Esophagus (tissue), 2 donors: ENCODE results near the gene MTOR. TPM values are rescaled to one million over a fixed set of nuclear protein-coding genes. Genes with fewer than 3 reads are reported as not detected.

Source experiments
- H3K27ac ChIP-seq, 2 donors: one replicate each; pipeline ENCODE4 v1.5.1; 2013; ENCODE audit warnings: low read depth in 2 of 2, mild to moderate bottlenecking in 2 of 2, inconsistent platforms in 1 of 2, low read length in 1 of 2, moderate library complexity in 1 of 2
- H3K27me3 ChIP-seq, 2 donors: one replicate each; pipeline ENCODE4 v1.6.1; 2013; ENCODE audit warnings: low read length in 2 of 2, control low read depth in 1 of 2, mild to moderate bottlenecking in 1 of 2; ENCODE audit not compliant: insufficient read depth in 2 of 2, control insufficient read depth in 1 of 2
- H3K36me3 ChIP-seq, 2 donors: one replicate each; pipeline ENCODE4 v1.6.1; 2013; ENCODE audit warnings: low read length in 1 of 2; ENCODE audit not compliant: control insufficient read depth in 2 of 2, insufficient read depth in 2 of 2
- H3K4me1 ChIP-seq, 2 donors: one replicate each; pipeline ENCODE4 v1.6.1; 2013; ENCODE audit warnings: low read length in 1 of 2; ENCODE audit not compliant: control insufficient read depth in 2 of 2, insufficient read depth in 2 of 2
- H3K4me3 ChIP-seq, 2 donors: one replicate each; pipeline ENCODE4 v1.5.1; 2013; ENCODE audit warnings: low read length in 2 of 2, mild to moderate bottlenecking in 2 of 2, low read depth in 1 of 2, moderate library complexity in 1 of 2
- H3K9me3 ChIP-seq, 2 donors: one replicate each; pipeline ENCODE4 v1.6.1; 2013; ENCODE audit warnings: mild to moderate bottlenecking in 2 of 2, low read depth in 1 of 2, low read length in 1 of 2, moderate library complexity in 1 of 2; ENCODE audit not compliant: control insufficient read depth in 2 of 2, insufficient read depth in 1 of 2
- WGBS, 2 donors: extraction: QIAGEN DNeasy Blood & Tissue Kit; methylation state at CpG; one replicate each; pipeline ENCODE4 v1.1.7; 2013; 5-methylcytosine and 5-hydroxymethylcytosine counted together
- polyA plus RNA-seq, 2 donors: library from polyadenylated mRNA; stranded (reverse); fragments of 200-250 nt; gene quantifications; one replicate each; pipeline ENCODE4 v1.2.3, GENCODE V29; 2013
- donor health status: healthy with polysubstance abuse.
- donor health status: Bipolar disorder and iron deficiency.

Gene MTOR
- polyA plus RNA-seq, 2 donors = 16.0 to 17.7 TPM

- Histone ChIP-seq H3K36me3 (peaks cover 5 to 11% of the 10 kb centered on the region in 2 donors), H3K4me1 (peaks cover 0 to 2% of the 10 kb centered on the region in 2 donors), H3K27ac (no peak overlapping the region), H3K4me3 (no peak overlapping the region), H3K9me3 (no peaks in the 10 kb centered on the region), H3K27me3 (no peaks in the 10 kb centered on the region)
- 88 to 96% methylated on average over 6 of the region's 6 CpGs for WGBS, 2 donors
Measured at GRCh38 chr1:11283151-11283550, 20.8 kb upstream of the MTOR start.

GRCh38 chr1:11281518-11282331 lies 19.4 kb upstream of the MTOR start:
- Histone ChIP-seq H3K4me1 (peaks cover 0 to 2% of the 10 kb centered on the region in 2 donors), H3K27ac (peak overlapping the region in 1 of 2 donors; percentile 15), H3K27me3 (no peaks in the 10 kb centered on the region), H3K9me3 (no peaks in the 10 kb centered on the region), H3K4me3 (no peak overlapping the region), H3K36me3 (peaks cover 5 to 8% of the 10 kb centered on the region in 2 donors)
- 30 to 46% methylated on average over 8 of the region's 8 CpGs for WGBS, 2 donors

GRCh38 chr1:11280719-11281376 lies 18.5 kb upstream of the MTOR start:
- Histone ChIP-seq H3K4me3 (no peak overlapping the region), H3K27me3 (no peaks in the 10 kb centered on the region), H3K36me3 (peaks cover 5 to 6% of the 10 kb centered on the region in 2 donors), H3K4me1 (peaks cover 0 to 2% of the 10 kb centered on the region in 2 donors), H3K27ac (no peak overlapping the region), H3K9me3 (no peaks in the 10 kb centered on the region)
- WGBS, 2 donors = 74 to 80% methylated on average over 4 of the region's 4 CpGs

GRCh38 chr1:11279630-11280029 lies 17.3 kb upstream of the MTOR start:
- Histone ChIP-seq H3K9me3 (no peaks in the 10 kb centered on the region), H3K27ac (no peak overlapping the region), H3K4me1 (peaks cover 2 to 4% of the 10 kb centered on the region in 2 donors), H3K4me3 (no peak overlapping the region), H3K36me3 (peaks cover 0 to 2% of the 10 kb centered on the region in 2 donors), H3K27me3 (no peaks in the 10 kb centered on the region)
- 93 to 100% methylated on average over 1 of the region's 1 CpG for WGBS, 2 donors

- Histone ChIP-seq H3K27ac (no peak overlapping the region), H3K27me3 (no peaks in the 10 kb centered on the region), H3K4me3 (no peak overlapping the region), H3K36me3 (peaks cover 0 to 2% of the 10 kb centered on the region in 2 donors), H3K4me1 (peaks cover 2 to 4% of the 10 kb centered on the region in 2 donors), H3K9me3 (no peaks in the 10 kb centered on the region)
- WGBS, 2 donors = 88 to 89% methylated on average over 5 of the region's 5 CpGs
Measured at GRCh38 chr1:11279152-11279551, 16.8 kb upstream of the MTOR start.

GRCh38 chr1:11273595-11274234 lies 11.4 kb upstream of the MTOR start:
- H3K27me3 ChIP-seq = no peaks in the 10 kb centered on the region
- H3K36me3 ChIP-seq = peaks cover 0 to 2% of the 10 kb centered on the region in 2 donors
- 5 to 6% methylated on average over 22 of the region's 22 CpGs for WGBS, 2 donors
- peaks cover 2 to 7% of the 10 kb centered on the region in 2 donors for H3K4me1 ChIP-seq
- H3K27ac ChIP-seq = peak overlapping the region; percentile 96 to 97
- no peaks in the 10 kb centered on the region for H3K9me3 ChIP-seq
- peak overlapping the region; percentile 84 to 95 for H3K4me3 ChIP-seq

GRCh38 chr1:11272832-11273594 lies 10.7 kb upstream of the MTOR start, which contains the start of gene UBIAD1:
Gene UBIAD1, plus strand, starts transcription at chr1:11273198. Its CDS starts 334 bp downstream, at chr1:11273532.
- peak within 1 kb of the TSS; percentile 84 to 95 for H3K4me3 ChIP-seq
- peak within 1 kb of the TSS; percentile 96 to 97 for H3K27ac ChIP-seq

GRCh38 chr1:11272544-11272831 lies 10.1 kb upstream of the MTOR start:
- Histone ChIP-seq H3K36me3 (no peaks in the 10 kb centered on the region), H3K27ac (peak overlapping the region; percentile 23 to 59), H3K4me1 (peaks cover 2 to 7% of the 10 kb centered on the region in 2 donors), H3K27me3 (no peaks in the 10 kb centered on the region), H3K9me3 (no peaks in the 10 kb centered on the region), H3K4me3 (peak overlapping the region; percentile 12 to 19)
- WGBS, 2 donors = 11 to 13% methylated on average over 9 of the region's 9 CpGs

More at GRCh38 chr1:11272832-11273594, 10.7 kb upstream of the MTOR start, which contains the start of gene UBIAD1:
- no peaks in the 10 kb centered on the region for H3K27me3 ChIP-seq
- 0 to 1% methylated on average over 33 to 61 of the region's 64 CpGs for WGBS, 2 donors
- H3K9me3 ChIP-seq = no peaks in the 10 kb centered on the region
- peaks cover 2 to 7% of the 10 kb centered on the region in 2 donors for H3K4me1 ChIP-seq
- H3K36me3 ChIP-seq = peaks cover 0 to 2% of the 10 kb centered on the region in 2 donors
